ENCODE data around the gene AGRP. TPM values are rescaled to one million over a fixed set of nuclear protein-coding genes. Genes with fewer than 3 reads are reported as not detected.

Gene AGRP
- total and polyA plus RNA-seq, 11 donors: not detected

DNA sequence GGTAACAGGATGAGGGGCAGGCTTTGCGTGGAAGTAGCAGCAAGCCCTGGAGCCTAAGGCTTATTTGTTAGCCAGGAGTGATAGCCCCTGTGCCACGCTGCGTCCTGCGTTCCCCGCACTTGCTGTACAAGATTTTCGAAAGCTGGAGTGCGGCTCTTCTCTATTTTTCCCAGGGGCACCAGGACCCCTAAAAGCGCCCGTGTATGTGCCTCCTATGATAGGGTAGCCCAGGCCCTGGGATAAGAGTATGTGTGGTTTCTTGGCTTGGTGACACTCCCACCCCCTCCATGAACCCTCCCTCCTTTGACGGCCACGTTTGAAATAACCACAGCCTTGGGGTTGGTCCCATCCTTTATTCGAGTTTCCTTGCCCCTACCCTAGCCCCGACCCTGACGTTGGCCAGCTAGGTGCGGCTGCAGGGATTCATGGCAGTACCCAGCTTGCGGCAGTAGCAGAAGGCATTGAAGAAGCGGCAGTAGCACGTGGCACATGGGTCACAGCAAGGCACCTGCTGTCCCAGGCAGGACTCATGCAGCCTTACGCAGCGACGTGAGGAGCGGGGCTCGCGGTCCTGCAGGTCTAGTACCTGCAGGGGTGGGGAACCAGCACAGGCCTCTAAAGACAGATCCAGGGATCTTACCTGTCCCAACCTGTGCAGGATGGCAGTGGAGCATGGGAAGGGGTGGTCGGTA, 968 bp downstream of the AGRP start:
- H3K4me1 ChIP-seq: peaks cover 0 to 68% (median 34%) of the 10 kb centered on the region in 12 donors
- ATAC-seq: peak in 1 of 4 donors; percentile 2

GRCh38 chr16:67481561-67482232, 1.6 kb downstream of the AGRP start:
- H3K36me3 ChIP-seq: peaks cover 0 to 20% (median 13%) of the 10 kb centered on the region in 9 donors
- 13 to 23% (median 18%) methylated on average over 17 of the region's 17 CpGs for WGBS, 4 donors
- H3K27ac ChIP-seq: peak overlapping the region; percentile 37 to 95 (median 88)
- peaks cover 0 to 63% (median 34%) of the 10 kb centered on the region in 12 donors for H3K4me1 ChIP-seq
- DNase-seq (peak; percentile 56 to 76 (median 61)), ATAC-seq (peak in 3 of 4 donors; percentile 15 to 30 (median 15))
- intact Hi-C loops (cut with DNase I): loop anchor here in 3 of 10 donors (5.0 kb wide), 1 partner anchor 36 kb away; no protein-coding TSS in a partner anchor
- H3K27me3 ChIP-seq: no peaks in the 10 kb centered on the region
- no peak for TF ChIP-seq POLR2A (IDR thresholded peaks at IDR 0.05)
- TF ChIP-seq, protein P1, sequence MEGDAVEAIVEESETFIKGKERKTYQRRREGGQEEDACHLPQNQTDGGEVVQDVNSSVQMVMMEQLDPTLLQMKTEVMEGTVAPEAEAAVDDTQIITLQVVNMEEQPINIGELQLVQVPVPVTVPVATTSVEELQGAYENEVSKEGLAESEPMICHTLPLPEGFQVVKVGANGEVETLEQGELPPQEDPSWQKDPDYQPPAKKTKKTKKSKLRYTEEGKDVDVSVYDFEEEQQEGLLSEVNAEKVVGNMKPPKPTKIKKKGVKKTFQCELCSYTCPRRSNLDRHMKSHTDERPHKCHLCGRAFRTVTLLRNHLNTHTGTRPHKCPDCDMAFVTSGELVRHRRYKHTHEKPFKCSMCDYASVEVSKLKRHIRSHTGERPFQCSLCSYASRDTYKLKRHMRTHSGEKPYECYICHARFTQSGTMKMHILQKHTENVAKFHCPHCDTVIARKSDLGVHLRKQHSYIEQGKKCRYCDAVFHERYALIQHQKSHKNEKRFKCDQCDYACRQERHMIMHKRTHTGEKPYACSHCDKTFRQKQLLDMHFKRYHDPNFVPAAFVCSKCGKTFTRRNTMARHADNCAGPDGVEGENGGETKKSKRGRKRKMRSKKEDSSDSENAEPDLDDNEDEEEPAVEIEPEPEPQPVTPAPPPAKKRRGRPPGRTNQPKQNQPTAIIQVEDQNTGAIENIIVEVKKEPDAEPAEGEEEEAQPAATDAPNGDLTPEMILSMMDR (IDR thresholded peaks at IDR 0.05): no peak
- no peaks in the 10 kb centered on the region for H3K9me3 ChIP-seq
- peak overlapping the region; percentile 28 to 99 (median 86) for H3K4me3 ChIP-seq

More for the DNA sequence above, 968 bp downstream of the AGRP start:
- 77 to 89% (median 78%) methylated on average over 24 to 25 of the region's 25 CpGs for WGBS, 4 donors
- peak overlapping the region in 10 of 12 donors; percentile 74 to 99 (median 88) for H3K4me3 ChIP-seq
- H3K27ac ChIP-seq: peak overlapping the region in 11 of 12 donors; percentile 73 to 95 (median 90)
- H3K36me3 ChIP-seq: peaks cover 0 to 20% (median 13%) of the 10 kb centered on the region in 9 donors
- no peaks in the 10 kb centered on the region for H3K9me3 ChIP-seq
- TF ChIP-seq POLR2A (IDR thresholded peaks at IDR 0.05): no peak
- TF ChIP-seq, protein P1 (IDR thresholded peaks at IDR 0.05): no peak
- no peaks in the 10 kb centered on the region for H3K27me3 ChIP-seq
- intact Hi-C loops (cut with DNase I): loop anchor here in 3 of 10 donors (5.0 kb wide), 1 partner anchor 35 kb away; no protein-coding TSS in a partner anchor
- peak in 1 of 5 donors; percentile 39 for DNase-seq

DNA sequence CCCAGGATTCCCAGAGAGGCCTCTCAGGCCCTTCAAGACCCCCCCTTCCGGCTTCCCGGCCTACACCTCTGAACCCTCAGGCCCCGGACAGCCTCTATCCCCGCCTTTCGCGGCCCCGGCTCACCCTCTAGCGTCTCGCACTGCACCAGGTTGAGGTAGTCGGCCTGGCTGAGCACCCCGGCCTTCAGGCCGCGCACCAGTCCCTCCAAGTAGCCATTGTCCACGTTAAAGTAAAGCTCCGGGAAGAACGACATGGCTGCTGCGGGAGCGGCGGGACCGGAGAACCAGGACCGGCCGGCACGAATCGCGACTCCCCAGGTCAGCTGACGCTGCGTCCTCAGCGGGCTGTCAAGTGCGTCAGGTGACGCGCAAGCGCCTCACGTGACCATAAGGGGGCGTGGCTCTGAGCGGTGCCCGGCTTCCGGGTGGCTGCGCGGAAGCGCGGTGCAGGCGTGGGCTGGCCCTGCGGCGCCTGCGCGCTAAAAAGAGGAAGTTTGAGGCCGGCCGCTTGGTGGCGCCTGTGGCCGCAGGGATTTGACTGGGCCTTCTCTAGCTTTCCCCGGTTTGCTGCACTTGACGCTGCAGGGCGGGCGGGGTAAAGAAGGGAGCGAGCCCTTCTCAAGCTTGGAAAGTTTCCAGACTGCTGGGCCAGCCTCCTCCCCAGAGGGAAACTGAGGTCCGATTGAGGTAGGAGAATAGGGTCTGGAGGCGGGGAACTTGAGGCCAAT, 2.4 kb downstream of the AGRP start, which contains the start of gene ATP6V0D1:
Gene ATP6V0D1, minus strand, starts transcription at position 325 of the 728 bp plus-strand sequence. Its CDS starts 71 bp downstream, at position 254.
- H3K4me3 ChIP-seq: peak within 1 kb of the TSS; percentile 74 to 99 (median 88)
- H3K36me3 ChIP-seq: peaks cover 0 to 20% (median 13%) of the 10 kb centered on the region in 9 donors
- H3K4me1 ChIP-seq: peaks cover 0 to 63% (median 37%) of the 10 kb centered on the region in 12 donors
- TF ChIP-seq POLR2A (IDR thresholded peaks at IDR 0.05): peak in 1 of 2 donors; percentile 84
- TF ChIP-seq, protein P1 (IDR thresholded peaks at IDR 0.05): peak; percentile 80 to 98 (median 90)
- WGBS, 4 donors: 0 to 1% (median 0%) methylated on average over 20 to 57 of the region's 57 CpGs
- H3K9me3 ChIP-seq: no peaks in the 10 kb centered on the region
- peak within 1 kb of the TSS; percentile 49 to 95 (median 90) for H3K27ac ChIP-seq
- intact Hi-C loops (cut with DNase I): loop anchor here in 3 of 10 donors (5.0 kb wide), 1 partner anchor 36 kb away; no protein-coding TSS in a partner anchor
- H3K27me3 ChIP-seq: no peaks in the 10 kb centered on the region
- DNase-seq: peak; percentile 98 to 99 (median 99)
- ATAC-seq: peak; percentile 95 to 97 (median 96)

All from heart left ventricle (tissue), 16 donors.